ENCODE measurements around the gene XYLT1.

DNA sequence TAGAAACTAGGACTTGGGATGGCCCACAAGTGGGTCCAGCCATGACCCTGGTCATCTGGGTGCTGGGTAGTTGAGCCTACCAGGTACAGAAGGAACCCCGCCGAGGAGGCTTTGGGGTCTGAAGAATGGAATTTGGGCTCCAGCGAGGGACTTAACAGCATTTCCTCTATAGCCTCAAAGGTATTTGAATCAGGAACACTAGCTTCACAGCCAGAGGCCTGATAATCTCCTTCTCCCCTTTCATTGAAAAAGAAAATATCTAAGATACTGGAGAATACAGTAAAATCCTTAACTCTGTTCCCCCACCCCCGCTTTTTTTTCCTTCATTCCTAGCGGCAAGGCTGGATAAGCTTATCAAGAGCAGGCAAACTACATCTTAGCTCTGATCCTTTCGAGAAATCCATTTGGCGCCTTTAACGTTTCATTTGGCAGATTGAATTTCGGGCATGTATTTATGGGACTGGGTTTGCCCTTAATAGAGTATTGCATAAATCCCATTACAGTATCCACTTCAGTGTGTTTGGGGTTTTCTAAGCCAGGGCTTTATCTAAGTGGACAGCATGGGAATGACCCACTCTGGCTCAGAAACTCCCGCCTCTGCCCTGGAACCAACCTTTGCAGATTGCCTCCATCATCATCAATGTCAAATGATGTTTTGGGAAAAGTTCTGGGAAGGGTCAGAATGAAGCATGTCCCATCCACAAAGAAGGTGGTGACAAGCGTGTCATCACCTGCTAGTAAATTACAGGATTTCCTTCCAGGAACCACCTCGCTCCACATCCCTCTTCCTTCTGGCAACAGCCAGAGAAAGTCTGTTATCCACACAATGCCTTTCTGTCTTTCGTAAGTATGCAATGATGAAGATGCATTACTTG is 36.9 kb downstream of the XYLT1 start:
- TF ChIP-seq ZFP3 (CRISPR knock-in tag; IDR thresholded peaks at IDR 0.05): no peak
- TF ChIP-seq ZFP30 (CRISPR knock-in tag; IDR thresholded peaks at IDR 0.05): no peak
- no peak for TF ChIP-seq BACH2 (CRISPR knock-in tag; IDR thresholded peaks at IDR 0.05; ENCODE audit: borderline replicate concordance)
- no peak for TF ChIP-seq ESRRG (CRISPR knock-in tag; IDR thresholded peaks at IDR 0.05)
- no peak for TF ChIP-seq TOX (CRISPR knock-in tag; IDR thresholded peaks at IDR 0.05; ENCODE audit: borderline replicate concordance)
- TF ChIP-seq, protein P1, sequence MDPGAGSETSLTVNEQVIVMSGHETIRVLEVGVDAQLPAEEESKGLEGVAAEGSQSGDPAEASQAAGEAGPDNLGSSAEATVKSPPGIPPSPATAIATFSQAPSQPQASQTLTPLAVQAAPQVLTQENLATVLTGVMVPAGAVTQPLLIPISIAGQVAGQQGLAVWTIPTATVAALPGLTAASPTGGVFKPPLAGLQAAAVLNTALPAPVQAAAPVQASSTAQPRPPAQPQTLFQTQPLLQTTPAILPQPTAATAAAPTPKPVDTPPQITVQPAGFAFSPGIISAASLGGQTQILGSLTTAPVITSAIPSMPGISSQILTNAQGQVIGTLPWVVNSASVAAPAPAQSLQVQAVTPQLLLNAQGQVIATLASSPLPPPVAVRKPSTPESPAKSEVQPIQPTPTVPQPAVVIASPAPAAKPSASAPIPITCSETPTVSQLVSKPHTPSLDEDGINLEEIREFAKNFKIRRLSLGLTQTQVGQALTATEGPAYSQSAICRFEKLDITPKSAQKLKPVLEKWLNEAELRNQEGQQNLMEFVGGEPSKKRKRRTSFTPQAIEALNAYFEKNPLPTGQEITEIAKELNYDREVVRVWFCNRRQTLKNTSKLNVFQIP (CRISPR knock-in tag; IDR thresholded peaks at IDR 0.05; ENCODE audit: borderline replicate concordance, low read depth): no peak
- no peak for TF ChIP-seq CSDC2 (CRISPR knock-in tag; IDR thresholded peaks at IDR 0.05)
- TF ChIP-seq RARB (CRISPR knock-in tag; IDR thresholded peaks at IDR 0.05): no peak
- TF ChIP-seq, protein P2, sequence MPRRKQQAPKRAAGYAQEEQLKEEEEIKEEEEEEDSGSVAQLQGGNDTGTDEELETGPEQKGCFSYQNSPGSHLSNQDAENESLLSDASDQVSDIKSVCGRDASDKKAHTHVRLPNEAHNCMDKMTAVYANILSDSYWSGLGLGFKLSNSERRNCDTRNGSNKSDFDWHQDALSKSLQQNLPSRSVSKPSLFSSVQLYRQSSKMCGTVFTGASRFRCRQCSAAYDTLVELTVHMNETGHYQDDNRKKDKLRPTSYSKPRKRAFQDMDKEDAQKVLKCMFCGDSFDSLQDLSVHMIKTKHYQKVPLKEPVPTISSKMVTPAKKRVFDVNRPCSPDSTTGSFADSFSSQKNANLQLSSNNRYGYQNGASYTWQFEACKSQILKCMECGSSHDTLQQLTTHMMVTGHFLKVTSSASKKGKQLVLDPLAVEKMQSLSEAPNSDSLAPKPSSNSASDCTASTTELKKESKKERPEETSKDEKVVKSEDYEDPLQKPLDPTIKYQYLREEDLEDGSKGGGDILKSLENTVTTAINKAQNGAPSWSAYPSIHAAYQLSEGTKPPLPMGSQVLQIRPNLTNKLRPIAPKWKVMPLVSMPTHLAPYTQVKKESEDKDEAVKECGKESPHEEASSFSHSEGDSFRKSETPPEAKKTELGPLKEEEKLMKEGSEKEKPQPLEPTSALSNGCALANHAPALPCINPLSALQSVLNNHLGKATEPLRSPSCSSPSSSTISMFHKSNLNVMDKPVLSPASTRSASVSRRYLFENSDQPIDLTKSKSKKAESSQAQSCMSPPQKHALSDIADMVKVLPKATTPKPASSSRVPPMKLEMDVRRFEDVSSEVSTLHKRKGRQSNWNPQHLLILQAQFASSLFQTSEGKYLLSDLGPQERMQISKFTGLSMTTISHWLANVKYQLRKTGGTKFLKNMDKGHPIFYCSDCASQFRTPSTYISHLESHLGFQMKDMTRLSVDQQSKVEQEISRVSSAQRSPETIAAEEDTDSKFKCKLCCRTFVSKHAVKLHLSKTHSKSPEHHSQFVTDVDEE (CRISPR knock-in tag; IDR thresholded peaks at IDR 0.05): no peak
- TF ChIP-seq OSR1 (CRISPR knock-in tag; IDR thresholded peaks at IDR 0.05): no peak
- TF ChIP-seq PPARA (CRISPR knock-in tag; IDR thresholded peaks at IDR 0.05; ENCODE audit: borderline replicate concordance): no peak
- TF ChIP-seq, protein P3, sequence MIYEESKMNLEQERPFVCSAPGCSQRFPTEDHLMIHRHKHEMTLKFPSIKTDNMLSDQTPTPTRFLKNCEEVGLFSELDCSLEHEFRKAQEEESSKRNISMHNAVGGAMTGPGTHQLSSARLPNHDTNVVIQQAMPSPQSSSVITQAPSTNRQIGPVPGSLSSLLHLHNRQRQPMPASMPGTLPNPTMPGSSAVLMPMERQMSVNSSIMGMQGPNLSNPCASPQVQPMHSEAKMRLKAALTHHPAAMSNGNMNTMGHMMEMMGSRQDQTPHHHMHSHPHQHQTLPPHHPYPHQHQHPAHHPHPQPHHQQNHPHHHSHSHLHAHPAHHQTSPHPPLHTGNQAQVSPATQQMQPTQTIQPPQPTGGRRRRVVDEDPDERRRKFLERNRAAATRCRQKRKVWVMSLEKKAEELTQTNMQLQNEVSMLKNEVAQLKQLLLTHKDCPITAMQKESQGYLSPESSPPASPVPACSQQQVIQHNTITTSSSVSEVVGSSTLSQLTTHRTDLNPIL (CRISPR knock-in tag; IDR thresholded peaks at IDR 0.05; ENCODE audit: low read depth): no peak
- TF ChIP-seq ZNF70 (CRISPR knock-in tag; IDR thresholded peaks at IDR 0.05): no peak
